ENCODE measurements around the gene ADAMTS16. TPM values are rescaled to one million over a fixed set of nuclear protein-coding genes. Genes with fewer than 3 reads are reported as not detected.

The ADAMTS16 gene
- total RNA-seq, 1 donor = 0.27 TPM

- no peak for TF ChIP-seq CTCF (IDR thresholded peaks at IDR 0.05; ENCODE audit: insufficient read depth, low read length)
- DNase-seq (ENCODE audit: low read depth) = no peak
- H3K4me3 ChIP-seq (ENCODE audit: low read depth, low read length) = no peak overlapping the region
Measured at GRCh38 chr5:5105531-5105930, 34.6 kb upstream of the ADAMTS16 start.

- H3K4me3 ChIP-seq (ENCODE audit: low read depth, low read length) = no peak overlapping the region
- no peak for DNase-seq (ENCODE audit: low read depth)
- no peak for TF ChIP-seq CTCF (IDR thresholded peaks at IDR 0.05; ENCODE audit: insufficient read depth, low read length)
Measured at GRCh38 chr5:5116956-5117355, 23.2 kb upstream of the ADAMTS16 start.

- no peak overlapping the region for H3K4me3 ChIP-seq (ENCODE audit: low read depth, low read length)
- no peak for DNase-seq (ENCODE audit: low read depth)
- no peak for TF ChIP-seq CTCF (IDR thresholded peaks at IDR 0.05; ENCODE audit: insufficient read depth, low read length)
Measured at GRCh38 chr5:5122776-5123175, 17.4 kb upstream of the ADAMTS16 start.

- no peak overlapping the region for H3K4me3 ChIP-seq (ENCODE audit: low read depth, low read length)
- TF ChIP-seq CTCF (IDR thresholded peaks at IDR 0.05; ENCODE audit: insufficient read depth, low read length) = no peak
- no peak for DNase-seq (ENCODE audit: low read depth)
Measured at GRCh38 chr5:5124231-5124630, 15.9 kb upstream of the ADAMTS16 start.

GRCh38 chr5:5126444-5126843 is 13.7 kb upstream of the ADAMTS16 start:
- no peak for TF ChIP-seq CTCF (IDR thresholded peaks at IDR 0.05; ENCODE audit: insufficient read depth, low read length)
- DNase-seq (ENCODE audit: low read depth) = peak; percentile 15
- H3K4me3 ChIP-seq (ENCODE audit: low read depth, low read length) = no peak overlapping the region

GRCh38 chr5:5128766-5129165 is 11.4 kb upstream of the ADAMTS16 start:
- no peak for DNase-seq (ENCODE audit: low read depth)
- TF ChIP-seq CTCF (IDR thresholded peaks at IDR 0.05; ENCODE audit: insufficient read depth, low read length) = no peak
- no peak overlapping the region for H3K4me3 ChIP-seq (ENCODE audit: low read depth, low read length)

- no peak for TF ChIP-seq CTCF (IDR thresholded peaks at IDR 0.05; ENCODE audit: insufficient read depth, low read length)
Measured at GRCh38 chr5:5132234-5132633, 7.9 kb upstream of the ADAMTS16 start.

More at GRCh38 chr5:5132234-5132633, 7.9 kb upstream of the ADAMTS16 start:
- no peak for DNase-seq (ENCODE audit: low read depth)
- H3K4me3 ChIP-seq (ENCODE audit: low read depth, low read length) = no peak overlapping the region
